ENCODE results near the gene CDH4. TPM values are rescaled to one million over a fixed set of nuclear protein-coding genes. Genes with fewer than 3 reads are reported as not detected.

The CDH4 gene
- total and polyA plus RNA-seq, 2 donors (not counting 3 experiments of a cell fraction or from before 2014, with no cell fraction given) = 0.17 to 0.51 TPM

DNA sequence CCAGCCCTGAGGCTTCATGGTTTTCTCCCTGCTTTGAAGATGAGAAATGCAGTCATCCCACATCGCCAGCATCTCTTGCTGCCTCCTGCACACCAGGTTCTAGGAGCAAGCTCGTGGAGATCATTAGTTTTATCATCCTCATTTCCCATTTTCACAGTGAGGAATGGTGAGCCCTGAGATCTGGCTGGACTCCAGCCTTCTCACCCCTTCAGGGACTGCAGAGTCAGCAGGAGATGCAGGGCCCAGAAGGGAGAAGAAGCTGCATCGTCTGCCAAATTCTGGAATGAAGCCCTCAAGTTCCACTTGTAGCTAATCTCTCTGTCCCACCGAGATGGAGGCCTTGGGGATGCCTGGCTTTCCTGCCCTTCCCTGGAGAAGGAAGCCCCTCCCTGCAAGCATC, 596.8 kb downstream of the CDH4 start:
- dilution Hi-C loops (cut with MboI; ENCODE audit: extremely low pct_ligation_motif_present, low sequenced_read_pairs) (no loop called here), intact Hi-C loops (cut with micrococcal nuclease) (no loop called here)
- Histone ChIP-seq H3K4me2 (ENCODE audit: insufficient read depth, low read length) (no peak overlapping the region), H4K20me1 (replicated peaks; ENCODE audit: control insufficient read depth, extremely low read depth, insufficient read depth, low read length) (no peaks in the 10 kb centered on the region), H3K79me2 (ENCODE audit: control insufficient read depth, insufficient read depth, low read length) (no peaks in the 10 kb centered on the region), H3K27me3 (ENCODE audit: control insufficient read depth in 2 of 2, insufficient read depth in 2 of 2, low read length in 2 of 2) (no peaks in the 10 kb centered on the region), H3K4me3 (replicated peaks in 1 of 3; ENCODE audit: insufficient read depth in 1 of 3, low read depth in 1 of 3, low read length in 3 of 3) (no peak overlapping the region), H2AFZ (ENCODE audit: low read depth, low read length) (no peak overlapping the region), H3K9me3 (replicated peaks; ENCODE audit: control insufficient read depth, insufficient read depth, low read length) (peaks cover 1% of the 10 kb centered on the region), H3K9ac (replicated peaks; ENCODE audit: extremely low read depth, insufficient read depth, low read length) (no peak overlapping the region), H3K27ac (ENCODE audit: insufficient read depth, low read depth, low read length) (no peak overlapping the region), H3K36me3 (ENCODE audit: control insufficient read depth in 2 of 2, extremely low read depth in 1 of 2, insufficient read depth in 2 of 2, low read length in 2 of 2) (no peaks in the 10 kb centered on the region), H3K9me1 (replicated peaks; ENCODE audit: control insufficient read depth, extremely low read depth, insufficient read depth, low read length) (no peaks in the 10 kb centered on the region), H3K4me1 (ENCODE audit: control insufficient read depth, extremely low read depth, insufficient read depth, low read length) (no peaks in the 10 kb centered on the region)
- no peak for DNase-seq (ENCODE audit: low read depth, low spot score)
- TF ChIP-seq POLR2A (IDR thresholded peaks at IDR 0.05; ENCODE audit: low read depth, low read length) = no peak
- TF ChIP-seq EZH2 (IDR thresholded peaks at IDR 0.05; ENCODE audit: borderline replicate concordance, low read depth, low read length, severe bottlenecking) = no peak
- TF ChIP-seq, protein P1, sequence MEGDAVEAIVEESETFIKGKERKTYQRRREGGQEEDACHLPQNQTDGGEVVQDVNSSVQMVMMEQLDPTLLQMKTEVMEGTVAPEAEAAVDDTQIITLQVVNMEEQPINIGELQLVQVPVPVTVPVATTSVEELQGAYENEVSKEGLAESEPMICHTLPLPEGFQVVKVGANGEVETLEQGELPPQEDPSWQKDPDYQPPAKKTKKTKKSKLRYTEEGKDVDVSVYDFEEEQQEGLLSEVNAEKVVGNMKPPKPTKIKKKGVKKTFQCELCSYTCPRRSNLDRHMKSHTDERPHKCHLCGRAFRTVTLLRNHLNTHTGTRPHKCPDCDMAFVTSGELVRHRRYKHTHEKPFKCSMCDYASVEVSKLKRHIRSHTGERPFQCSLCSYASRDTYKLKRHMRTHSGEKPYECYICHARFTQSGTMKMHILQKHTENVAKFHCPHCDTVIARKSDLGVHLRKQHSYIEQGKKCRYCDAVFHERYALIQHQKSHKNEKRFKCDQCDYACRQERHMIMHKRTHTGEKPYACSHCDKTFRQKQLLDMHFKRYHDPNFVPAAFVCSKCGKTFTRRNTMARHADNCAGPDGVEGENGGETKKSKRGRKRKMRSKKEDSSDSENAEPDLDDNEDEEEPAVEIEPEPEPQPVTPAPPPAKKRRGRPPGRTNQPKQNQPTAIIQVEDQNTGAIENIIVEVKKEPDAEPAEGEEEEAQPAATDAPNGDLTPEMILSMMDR (IDR thresholded peaks at IDR 0.05; ENCODE audit: extremely low read depth in 1 of 2, insufficient read depth in 1 of 2, low read depth in 1 of 2, low read length in 2 of 2) = no peak
- no peak for TF ChIP-seq GATA2 (IDR thresholded peaks at IDR 0.05; ENCODE audit: insufficient read depth, insufficient read length, low read depth, low read length)
- no peak for TF ChIP-seq POLR2AphosphoS5 (IDR thresholded peaks at IDR 0.05; ENCODE audit: insufficient read depth, low read depth, low read length)
- TF ChIP-seq MYC (IDR thresholded peaks at IDR 0.05; ENCODE audit: low read depth, low read length) = no peak
- no peak for TF ChIP-seq JUN (IDR thresholded peaks at IDR 0.05; ENCODE audit: borderline replicate concordance, insufficient read depth, insufficient read length, low read depth)
- TF ChIP-seq FOS (IDR thresholded peaks at IDR 0.05; ENCODE audit: borderline replicate concordance, insufficient read depth, low read length) = no peak
- TF ChIP-seq, protein P2, sequence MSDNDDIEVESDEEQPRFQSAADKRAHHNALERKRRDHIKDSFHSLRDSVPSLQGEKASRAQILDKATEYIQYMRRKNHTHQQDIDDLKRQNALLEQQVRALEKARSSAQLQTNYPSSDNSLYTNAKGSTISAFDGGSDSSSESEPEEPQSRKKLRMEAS (IDR thresholded peaks at IDR 0.05; ENCODE audit: insufficient read depth, insufficient read length) = no peak
- BruUV-seq (replicated peaks) = no TSS peak
- ChIA-PET POLR2A (no interaction called here), CTCF (no interaction called here)
- no peak for FAIRE-seq

Data from endothelial cell of umbilical vein (primary cell).